ENCODE data around the gene CFTR. TPM values are rescaled to one million over a fixed set of nuclear protein-coding genes. Genes with fewer than 3 reads are reported as not detected.

CFTR gene
- total RNA-seq, 1 experiment from 2014 or later = not detected

DNA sequence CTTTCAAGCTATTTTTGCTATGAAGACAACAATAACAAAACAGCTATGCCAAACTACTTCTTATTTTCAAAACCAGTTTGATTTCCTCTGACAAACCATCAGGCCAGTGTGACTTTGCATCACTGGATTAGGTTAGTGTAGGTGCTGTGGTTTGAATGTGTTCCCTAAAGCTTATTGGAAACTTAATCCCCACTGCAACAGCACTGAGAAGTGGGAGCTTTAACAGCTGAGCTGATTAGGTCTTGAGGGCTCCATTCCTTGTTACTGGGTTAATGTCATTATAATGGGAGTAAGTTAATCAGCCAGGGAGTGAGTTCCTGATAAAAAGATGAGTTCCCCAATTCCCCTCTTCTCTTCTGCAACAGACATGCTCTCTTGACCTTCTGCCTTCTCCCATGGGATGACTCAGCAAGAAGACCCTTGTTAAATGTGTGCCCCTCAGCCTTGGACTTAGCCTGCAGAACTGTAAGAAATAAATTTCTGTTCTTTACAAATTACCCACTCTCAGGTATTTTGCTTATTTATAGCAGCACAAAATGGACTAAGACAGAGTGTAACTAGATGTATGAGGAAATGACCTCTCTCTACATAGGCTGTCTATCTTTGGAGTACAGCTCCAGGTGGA, 206.6 kb downstream of the CFTR start (continued):
- TF ChIP-seq ZBTB33 (IDR thresholded peaks at IDR 0.05; ENCODE audit: extremely low read depth, insufficient replicate concordance, low read length) = no peak
- TF ChIP-seq FOSL1 (IDR thresholded peaks at IDR 0.05; ENCODE audit: low read depth) = no peak
- no peak for TF ChIP-seq TCF7L2 (IDR thresholded peaks at IDR 0.05; ENCODE audit: borderline replicate concordance, extremely low read depth, insufficient read depth, insufficient read length)
- TF ChIP-seq RAD21 (IDR thresholded peaks at IDR 0.05; ENCODE audit: low read depth) = no peak
- TF ChIP-seq EZH2phosphoT487 (IDR thresholded peaks at IDR 0.05; ENCODE audit: borderline replicate concordance) = no peak
- TF ChIP-seq ZNF274 (IDR thresholded peaks at IDR 0.05; ENCODE audit: low read depth, low read length) = no peak
- TF ChIP-seq POLR2A (IDR thresholded peaks at IDR 0.05; ENCODE audit: borderline replicate concordance, extremely low read depth, insufficient read depth, insufficient read length) = no peak
- TF ChIP-seq SRF (IDR thresholded peaks at IDR 0.05; ENCODE audit: low read depth) = no peak
- no peak for TF ChIP-seq JUND (IDR thresholded peaks at IDR 0.05)
- no peak for TF ChIP-seq CBX3 (IDR thresholded peaks at IDR 0.05; ENCODE audit: low read depth)

- DNase-seq (ENCODE audit: low read depth, low spot score) (no peak), ATAC-seq (no peak)
- H4K20me1 ChIP-seq (ENCODE audit: insufficient read depth) = no peaks in the 10 kb centered on the region
- ChIA-PET CTCF (no interaction called here), POLR2A (interaction anchor here (0.7 kb wide), 1 partner anchor 276 kb away, joined by 3 read pairs; no protein-coding TSS in a partner anchor), RAD21 (ENCODE audit: low non-redundant PET in 1 of 2, low total read pairs in 2 of 2, uncharacterized antibody in 2 of 2, unreplicated experiment in 2 of 2) (interaction anchor here in 1 of 2 experiments (0.7 kb wide), 1 partner anchor 193 kb away, joined by 6 read pairs; no protein-coding TSS in a partner anchor)
- H3K27ac ChIP-seq (ENCODE audit: low read depth, low read length) = no peak overlapping the region
- no peaks in the 10 kb centered on the region for H3K79me2 ChIP-seq (ENCODE audit: insufficient read depth, low read length)
- no peaks in the 10 kb centered on the region for H3K4me1 ChIP-seq (ENCODE audit: control insufficient read depth in 1 of 2, insufficient read depth in 2 of 2, low read length in 2 of 2)
- BruUV-seq (replicated peaks) = no TSS peak
- no peak overlapping the region for H2AFZ ChIP-seq (ENCODE audit: low read depth, low read length, poor library complexity, severe bottlenecking)
- TF ChIP-seq EZH2phosphoT487 (IDR thresholded peaks at IDR 0.05; ENCODE audit: borderline replicate concordance) (no peak), SIN3A (IDR thresholded peaks at IDR 0.05; ENCODE audit: low read depth) (no peak), ZNF274 (IDR thresholded peaks at IDR 0.05; ENCODE audit: low read depth, low read length) (no peak), YY1 (IDR thresholded peaks at IDR 0.05; ENCODE audit: extremely low read depth, insufficient replicate concordance, low read depth, low read length) (no peak), SRF (IDR thresholded peaks at IDR 0.05; ENCODE audit: low read depth) (no peak), SP1 (IDR thresholded peaks at IDR 0.05; ENCODE audit: low read depth) (no peak), EGR1 (IDR thresholded peaks at IDR 0.05; ENCODE audit: low read depth) (no peak), MAX (IDR thresholded peaks at IDR 0.05) (no peak), CEBPB (IDR thresholded peaks at IDR 0.05; ENCODE audit: low read depth) (no peak), TCF7L2 (IDR thresholded peaks at IDR 0.05; ENCODE audit: borderline replicate concordance, extremely low read depth, insufficient read depth, insufficient read length) (no peak), JUND (IDR thresholded peaks at IDR 0.05) (no peak), ATF3 (IDR thresholded peaks at IDR 0.05) (no peak), POLR2A (IDR thresholded peaks at IDR 0.05; ENCODE audit: borderline replicate concordance, extremely low read depth, insufficient read depth, insufficient read length) (no peak), EZH2 (IDR thresholded peaks at IDR 0.05) (no peak), POLR2AphosphoS5 (IDR thresholded peaks at IDR 0.05; ENCODE audit: low read depth, low read length) (no peak), ZBTB33 (IDR thresholded peaks at IDR 0.05; ENCODE audit: extremely low read depth, insufficient replicate concordance, low read length) (no peak), ZFX (IDR thresholded peaks at IDR 0.05) (no peak)
- no peak overlapping the region for H3K4me3 ChIP-seq (replicated peaks in 1 of 2; ENCODE audit: low read depth in 1 of 2, low read length in 2 of 2)
- intact Hi-C loops (cut with micrococcal nuclease) = no loop called here
- no peaks in the 10 kb centered on the region for H3K36me3 ChIP-seq (ENCODE audit: control insufficient read depth in 1 of 2, insufficient read depth in 2 of 2, low read length in 2 of 2)
- no peak overlapping the region for H3K9ac ChIP-seq (ENCODE audit: low read length)
- H3K27me3 ChIP-seq (ENCODE audit: insufficient read depth, low read length) = no peaks in the 10 kb centered on the region
- H3K9me3 ChIP-seq (ENCODE audit: control insufficient read depth in 1 of 2, insufficient read depth in 1 of 2, low read depth in 1 of 2, low read length in 2 of 2) = no peaks in the 10 kb centered on the region
- H3K9me2 ChIP-seq (ENCODE audit: insufficient read depth) = no peaks in the 10 kb centered on the region
- H3K4me2 ChIP-seq (ENCODE audit: low read length) = no peak overlapping the region
Measured at GRCh38 chr7:117688126-117688525, 208.3 kb downstream of the CFTR start.
